ENCODE measurements around the gene DNAJC13. TPM values are rescaled to one million over a fixed set of nuclear protein-coding genes. Genes with fewer than 3 reads are reported as not detected.
A peak's percentile ranks its signal among the peaks of the same experiment; 100 is the strongest.

The DNAJC13 gene
- total RNA-seq, 2 experiments from 2014 or later: 29.9 to 32.0 TPM

GRCh38 chr3:132519914-132520313, 102.6 kb downstream of the DNAJC13 start:
- ATAC-seq (peak; percentile 81), DNase-seq (peak; percentile 62)
- H3K9me3 Mint-ChIP-seq: no peaks in the 10 kb centered on the region
- no peaks in the 10 kb centered on the region for H3K27me3 Mint-ChIP-seq
- H3K36me3 Mint-ChIP-seq (ENCODE audit: low read depth): peaks cover 42% of the 10 kb centered on the region
- H3K4me1 Mint-ChIP-seq (ENCODE audit: low read depth): peaks cover 20% of the 10 kb centered on the region
- intact Hi-C loops (cut with micrococcal nuclease): no loop called here
- ChIA-PET POLR2A (no interaction called here), CTCF (interaction anchor here (0.7 kb wide), 1 partner anchor 123 kb away, joined by 4 read pairs; no protein-coding TSS in a partner anchor)
- H3K4me3 Mint-ChIP-seq: no peak overlapping the region
- H3K27ac Mint-ChIP-seq: peak overlapping the region; percentile 75
- no peak for TF ChIP-seq CTCF (IDR thresholded peaks at IDR 0.05)

- POLR2A ChIA-PET: no interaction called here
- Mint-ChIP-seq H3K4me3 (no peak overlapping the region), H3K36me3 (ENCODE audit: low read depth) (peaks cover 39% of the 10 kb centered on the region)
Measured at GRCh38 chr3:132521901-132522300, 104.6 kb downstream of the DNAJC13 start.

DNA sequence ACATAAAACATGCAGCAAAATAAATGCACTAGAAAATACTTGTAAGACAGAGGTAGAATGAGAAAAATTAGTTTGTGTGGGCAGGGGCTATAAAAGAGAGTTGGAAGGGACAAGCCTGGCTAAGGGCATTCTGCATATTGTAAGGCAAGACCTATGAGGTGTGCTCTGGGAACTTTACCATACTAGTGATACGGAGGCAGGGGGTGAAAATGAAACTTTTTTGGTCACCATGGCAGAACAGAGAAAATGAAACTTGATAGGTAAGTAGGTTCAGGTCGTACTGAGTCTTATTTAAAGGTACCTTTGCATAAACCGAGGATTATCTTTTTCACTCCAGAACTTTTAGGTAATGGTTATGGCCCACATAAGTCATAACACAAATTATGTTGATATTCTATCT, 105.1 kb downstream of the DNAJC13 start:
- H3K4me3 Mint-ChIP-seq: no peak overlapping the region

More at GRCh38 chr3:132521901-132522300, 104.6 kb downstream of the DNAJC13 start:
- H3K27ac Mint-ChIP-seq: no peak overlapping the region
- no peak for TF ChIP-seq CTCF (IDR thresholded peaks at IDR 0.05)
- intact Hi-C loops (cut with micrococcal nuclease): no loop called here
- peaks cover 20% of the 10 kb centered on the region for H3K4me1 Mint-ChIP-seq (ENCODE audit: low read depth)
- H3K9me3 Mint-ChIP-seq: no peaks in the 10 kb centered on the region
- no peak for DNase-seq
- CTCF ChIA-PET: interaction anchor here (1.1 to 2.2 kb wide), 4 partner anchors 9 to 120 kb away, joined by 3 to 12 read pairs (median 3); no protein-coding TSS in a partner anchor
- H3K27me3 Mint-ChIP-seq: no peaks in the 10 kb centered on the region
- no peak for ATAC-seq

DNA sequence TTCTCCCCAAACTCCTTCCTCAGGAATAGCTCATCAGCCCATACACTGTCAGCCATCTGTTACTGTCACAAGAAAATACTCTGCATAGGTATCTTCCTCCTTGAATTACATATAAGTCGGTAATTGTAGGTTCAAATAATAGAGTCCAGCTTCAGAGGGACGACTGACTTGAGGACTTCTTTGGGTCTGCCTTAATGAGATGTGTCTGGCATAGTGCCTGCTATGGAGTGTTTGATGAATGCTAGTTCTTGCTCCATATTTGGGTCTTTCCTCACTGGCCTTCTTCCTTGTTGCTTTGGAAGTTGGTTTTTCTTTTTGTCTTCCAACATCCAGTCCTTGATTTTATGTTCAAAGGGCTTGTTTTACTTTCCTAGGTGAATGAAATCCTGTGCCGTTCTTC, 113.3 kb downstream of the DNAJC13 start:
- Mint-ChIP-seq H3K4me1 (ENCODE audit: low read depth) (no peaks in the 10 kb centered on the region), H3K9me3 (no peaks in the 10 kb centered on the region), H3K4me3 (no peak overlapping the region), H3K27me3 (no peaks in the 10 kb centered on the region), H3K27ac (no peak overlapping the region), H3K36me3 (ENCODE audit: low read depth) (peaks cover 20% of the 10 kb centered on the region)
- intact Hi-C loops (cut with micrococcal nuclease): no loop called here
- no peak for DNase-seq
- TF ChIP-seq CTCF (IDR thresholded peaks at IDR 0.05): no peak
- POLR2A ChIA-PET: no interaction called here
- no peak for ATAC-seq
- CTCF ChIA-PET: interaction anchor here (0.8 kb wide), 1 partner anchor 111 kb away, joined by 3 read pairs; no protein-coding TSS in a partner anchor

More for the DNA sequence above, 105.1 kb downstream of the DNAJC13 start:
- peak; percentile 67 for ATAC-seq
- ChIA-PET POLR2A (no interaction called here), CTCF (interaction anchor here (1.1 to 2.2 kb wide), 4 partner anchors 9 to 120 kb away, joined by 3 to 12 read pairs (median 3); no protein-coding TSS in a partner anchor)
- H3K9me3 Mint-ChIP-seq: no peaks in the 10 kb centered on the region
- H3K27ac Mint-ChIP-seq: no peak overlapping the region
- peaks cover 36% of the 10 kb centered on the region for H3K36me3 Mint-ChIP-seq (ENCODE audit: low read depth)
- peaks cover 20% of the 10 kb centered on the region for H3K4me1 Mint-ChIP-seq (ENCODE audit: low read depth)
- H3K27me3 Mint-ChIP-seq: no peaks in the 10 kb centered on the region
- TF ChIP-seq CTCF (IDR thresholded peaks at IDR 0.05): no peak
- no peak for DNase-seq
- intact Hi-C loops (cut with micrococcal nuclease): no loop called here

GRCh38 chr3:132535575-132536441, 118.5 kb downstream of the DNAJC13 start:
- Mint-ChIP-seq H3K4me3 (no peak overlapping the region), H3K27ac (peak overlapping the region; percentile 81), H3K27me3 (no peaks in the 10 kb centered on the region), H3K36me3 (ENCODE audit: low read depth) (peaks cover 19% of the 10 kb centered on the region), H3K4me1 (ENCODE audit: low read depth) (peaks cover 13% of the 10 kb centered on the region), H3K9me3 (no peaks in the 10 kb centered on the region)
- ChIA-PET POLR2A (interaction anchor here (1.5 kb wide), 1 partner anchor 9 kb away, joined by 3 read pairs; no protein-coding TSS in a partner anchor), CTCF (interaction anchor here (0.7 to 7.3 kb wide), 48 partner anchors 7 to 184 kb away, joined by 3 to 130 read pairs (median 4); partner anchors contain the start of gene UBA5)
- peak; percentile 64 for ATAC-seq
- intact Hi-C loops (cut with micrococcal nuclease): loop anchor here (1.0 kb wide), 1 partner anchor 106 kb away; no protein-coding TSS in a partner anchor
- peak; percentile 71 for TF ChIP-seq CTCF (IDR thresholded peaks at IDR 0.05)
- peak; percentile 80 for DNase-seq
